OCI-LY1 (cell line): ENCODE data around the gene BACH2.

Experiments
- H2AFZ ChIP-seq: fragments of 200-600 bp; sonication (generic), shearing (Covaris generic); 2 replicates; pipeline ENCODE4 v1.6.0; 2014; ENCODE audit warnings: antibody characterized with exemption, mild to moderate bottlenecking, low read length
- H3F3A ChIP-seq: fragments of 200-600 bp; sonication (generic), shearing (Covaris generic); 2 replicates; pipeline ENCODE4 v1.6.0; 2014; ENCODE audit warnings: mild to moderate bottlenecking, antibody characterized with exemption, low read length, moderate library complexity; ENCODE audit not compliant: insufficient read depth
- H3K27ac ChIP-seq: fragments of 200-600 bp; sonication (generic); 2 replicates; pipeline ENCODE4 v1.5.1; 2014; ENCODE audit warnings: low read length, mixed run types, mild to moderate bottlenecking, low read depth; ENCODE audit not compliant: poor library complexity, severe bottlenecking
- H3K27me3 ChIP-seq: fragments of 200-600 bp; sonication (generic); 2 replicates; pipeline ENCODE4 v1.6.0; 2014; ENCODE audit warnings: antibody characterized with exemption, mild to moderate bottlenecking, low read length, moderate library complexity; ENCODE audit not compliant: insufficient read depth
- H3K36me3 ChIP-seq: fragments of 200-600 bp; sonication (generic); 2 replicates; pipeline ENCODE4 v1.6.1; 2014; ENCODE audit warnings: mild to moderate bottlenecking, antibody characterized with exemption, low read length, moderate library complexity, mixed read lengths; ENCODE audit not compliant: insufficient read depth
- H3K4me1 ChIP-seq: fragments of 200-600 bp; sonication (generic); 2 replicates; pipeline ENCODE4 v1.5.1; 2014; ENCODE audit warnings: mild to moderate bottlenecking, low read length, moderate library complexity; ENCODE audit not compliant: insufficient read depth, severe bottlenecking
- H3K4me2 ChIP-seq: fragments of 200-600 bp; sonication (generic), shearing (Covaris generic); 2 replicates; pipeline ENCODE4 v1.6.1; 2014; ENCODE audit warnings: low read length
- H3K4me3 ChIP-seq: fragments of 200-600 bp; sonication (generic); 2 replicates; pipeline ENCODE4 v1.5.1; 2014; ENCODE audit warnings: low read length, low read depth, mild to moderate bottlenecking, mixed read lengths; ENCODE audit not compliant: poor library complexity, severe bottlenecking
- H3K79me2 ChIP-seq: fragments of 200-600 bp; shearing (Covaris generic); 2 replicates; pipeline ENCODE4 v1.6.1; 2016; ENCODE audit warnings: mixed run types, low read length, mixed read lengths; ENCODE audit not compliant: insufficient read depth
- H3K9ac ChIP-seq: fragments of 200-600 bp; sonication (generic), shearing (Covaris generic); 2 replicates; pipeline ENCODE4 v1.6.1; 2014; ENCODE audit warnings: mild to moderate bottlenecking, low read length, mixed read lengths
- H3K9me2 ChIP-seq: fragments of 200-600 bp; sonication (generic), shearing (Covaris generic); 2 replicates; pipeline ENCODE4 v1.6.1; 2014; ENCODE audit warnings: low read depth, mild to moderate bottlenecking, low read length, mixed read lengths
- H3K9me3 ChIP-seq: fragments of 200-600 bp; shearing (Covaris generic); 2 replicates; pipeline ENCODE4 v1.6.1; 2014; ENCODE audit warnings: low read length, mixed read lengths
- H4K20me1 ChIP-seq: fragments of 200-600 bp; sonication (generic), shearing (Covaris generic); 2 replicates; pipeline ENCODE4 v1.6.0; 2016; ENCODE audit warnings: mild to moderate bottlenecking, low read length; ENCODE audit not compliant: insufficient read depth
- EZH2 ChIP-seq: fragments of 200-600 bp; sonication (generic), shearing (Covaris generic); IDR thresholded peaks from 2 replicates; pipeline ENCODE4 v1.8.0; 2017; ENCODE audit warnings: borderline replicate concordance, mixed run types, mild to moderate bottlenecking, antibody characterized with exemption, low read length, moderate library complexity, mixed read lengths
- TF ChIP-seq, protein P1 (sequence below): fragments of 200-600 bp; sonication (generic), shearing (Covaris generic); IDR thresholded peaks from 2 replicates; pipeline ENCODE4 v1.5.1; 2017; ENCODE audit warnings: mild to moderate bottlenecking, antibody characterized with exemption, low read length, moderate library complexity, mixed read lengths

The BACH2 gene

DNA sequence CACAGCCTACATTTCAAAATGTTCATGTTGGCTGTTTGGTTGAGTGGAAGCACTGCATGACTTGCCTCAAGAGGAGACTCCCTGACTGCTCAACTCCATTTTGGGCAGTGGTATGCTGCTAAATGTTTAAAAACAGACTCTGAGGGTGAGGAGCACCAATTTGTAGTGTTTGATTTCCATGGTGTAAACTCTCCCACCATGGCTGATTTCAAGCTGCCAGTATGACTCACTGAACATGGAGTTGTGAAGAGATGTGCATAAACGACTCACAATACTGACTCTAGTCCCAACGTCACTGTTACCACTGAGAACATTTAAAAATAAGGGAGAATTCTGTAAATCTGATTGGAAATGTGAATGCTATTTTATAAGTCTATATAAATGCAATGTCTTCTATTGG is 70.4 kb downstream of the BACH2 start:
- H3K4me2 ChIP-seq = no peak overlapping the region
- H3K27me3 ChIP-seq = no peaks in the 10 kb centered on the region
- H3K79me2 ChIP-seq = peaks cover 98% of the 10 kb centered on the region
- H3F3A ChIP-seq = 0 out of 2 replicates have a peak, but pooled peaks cover 9% of the 10 kb centered on the region
- peaks cover 21% of the 10 kb centered on the region for H3K4me1 ChIP-seq
- TF ChIP-seq, protein P1, sequence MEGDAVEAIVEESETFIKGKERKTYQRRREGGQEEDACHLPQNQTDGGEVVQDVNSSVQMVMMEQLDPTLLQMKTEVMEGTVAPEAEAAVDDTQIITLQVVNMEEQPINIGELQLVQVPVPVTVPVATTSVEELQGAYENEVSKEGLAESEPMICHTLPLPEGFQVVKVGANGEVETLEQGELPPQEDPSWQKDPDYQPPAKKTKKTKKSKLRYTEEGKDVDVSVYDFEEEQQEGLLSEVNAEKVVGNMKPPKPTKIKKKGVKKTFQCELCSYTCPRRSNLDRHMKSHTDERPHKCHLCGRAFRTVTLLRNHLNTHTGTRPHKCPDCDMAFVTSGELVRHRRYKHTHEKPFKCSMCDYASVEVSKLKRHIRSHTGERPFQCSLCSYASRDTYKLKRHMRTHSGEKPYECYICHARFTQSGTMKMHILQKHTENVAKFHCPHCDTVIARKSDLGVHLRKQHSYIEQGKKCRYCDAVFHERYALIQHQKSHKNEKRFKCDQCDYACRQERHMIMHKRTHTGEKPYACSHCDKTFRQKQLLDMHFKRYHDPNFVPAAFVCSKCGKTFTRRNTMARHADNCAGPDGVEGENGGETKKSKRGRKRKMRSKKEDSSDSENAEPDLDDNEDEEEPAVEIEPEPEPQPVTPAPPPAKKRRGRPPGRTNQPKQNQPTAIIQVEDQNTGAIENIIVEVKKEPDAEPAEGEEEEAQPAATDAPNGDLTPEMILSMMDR = no peak
- no peak for TF ChIP-seq EZH2
- no peak overlapping the region for H3K4me3 ChIP-seq
- H3K27ac ChIP-seq = no peak overlapping the region
- no peaks in the 10 kb centered on the region for H4K20me1 ChIP-seq
- no peak overlapping the region for H3K9ac ChIP-seq
- peaks cover 97% of the 10 kb centered on the region for H3K36me3 ChIP-seq
- no peaks in the 10 kb centered on the region for H3K9me2 ChIP-seq
- no peak overlapping the region for H2AFZ ChIP-seq
- peaks cover 12% of the 10 kb centered on the region for H3K9me3 ChIP-seq

DNA sequence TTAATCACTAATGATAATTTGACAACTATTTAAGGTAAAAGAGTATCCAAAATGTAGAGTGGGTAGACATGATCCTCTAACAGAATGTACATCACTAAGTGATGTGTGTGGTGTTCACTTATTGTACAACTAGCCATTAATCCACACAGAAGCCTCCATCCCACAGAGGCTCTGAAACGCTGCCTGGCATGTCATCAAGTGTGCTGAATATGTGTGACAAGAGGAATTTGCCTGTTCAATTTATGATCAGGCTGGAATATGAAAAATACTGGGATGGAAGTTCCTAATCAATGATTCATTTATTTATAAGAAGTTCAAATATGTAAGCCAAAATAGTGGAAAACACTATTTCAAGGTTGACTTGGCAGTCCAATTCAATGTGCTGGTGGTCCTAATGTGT is 72.4 kb downstream of the BACH2 start:
- peaks cover 42% of the 10 kb centered on the region for H3K4me1 ChIP-seq
- H3K4me2 ChIP-seq = no peak overlapping the region
- H3K36me3 ChIP-seq = peaks cover 95% of the 10 kb centered on the region

DNA sequence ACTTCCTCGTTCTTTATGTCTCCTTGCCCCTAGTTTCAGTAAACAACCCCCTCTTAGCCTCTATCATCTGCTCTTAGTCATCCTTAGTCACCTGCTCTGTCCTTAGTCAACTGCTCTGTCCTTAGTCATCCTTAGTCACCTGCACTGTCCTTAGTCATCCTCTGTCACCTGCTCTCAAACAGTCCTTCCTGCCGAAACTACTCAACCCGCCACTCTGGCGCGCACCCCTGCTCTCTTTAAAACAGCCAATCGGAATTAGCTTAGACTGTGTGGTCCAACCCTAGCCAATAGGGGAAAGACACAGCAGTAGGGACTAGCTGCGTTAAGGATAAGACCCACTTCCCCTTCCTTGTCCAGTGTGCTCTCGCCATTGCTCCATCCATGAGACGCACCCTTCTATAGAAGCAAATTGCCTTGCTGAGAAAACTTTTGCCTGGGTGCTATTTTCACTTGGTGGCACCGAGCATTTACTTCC is 73.9 kb downstream of the BACH2 start:
- Histone ChIP-seq H3K27me3 (no peaks in the 10 kb centered on the region), H2AFZ (no peak overlapping the region), H3K4me1 (peaks cover 56% of the 10 kb centered on the region), H3K79me2 (peaks cover 99% of the 10 kb centered on the region), H3K9me3 (peaks cover 12% of the 10 kb centered on the region), H4K20me1 (peaks cover 4% of the 10 kb centered on the region), H3K27ac (peak overlapping the region; percentile 58), H3F3A (0 out of 2 replicates have a peak, but pooled peaks cover 10% of the 10 kb centered on the region), H3K9me2 (no peaks in the 10 kb centered on the region), H3K9ac (no peak overlapping the region), H3K4me3 (no peak overlapping the region), H3K4me2 (no peak overlapping the region), H3K36me3 (peaks cover 91% of the 10 kb centered on the region)
- no peak for TF ChIP-seq EZH2
- TF ChIP-seq, protein P1 = no peak

More for the DNA sequence above, 72.4 kb downstream of the BACH2 start:
- Histone ChIP-seq H3K27ac (no peak overlapping the region), H3K9ac (no peak overlapping the region), H3F3A (0 out of 2 replicates have a peak, but pooled peaks cover 15% of the 10 kb centered on the region), H4K20me1 (peaks cover 4% of the 10 kb centered on the region), H3K27me3 (no peaks in the 10 kb centered on the region), H3K79me2 (peaks cover 98% of the 10 kb centered on the region), H3K9me3 (peaks cover 12% of the 10 kb centered on the region), H3K4me3 (no peak overlapping the region), H3K9me2 (no peaks in the 10 kb centered on the region), H2AFZ (no peak overlapping the region)
- TF ChIP-seq, protein P1 = no peak
- no peak for TF ChIP-seq EZH2
